WERI-Rb-1 (cell line): ENCODE measurements around the gene PRKAG3.

Experiments
- DNase-seq: peaks from one replicate; pipeline ENCODE4 v3.0.0-alpha.2; 2020
- H3K27ac ChIP-seq: fragments of 250-450 bp; sonication (Bioruptor Pico); 2 replicates; pipeline ENCODE4 v1.5.1; 2020; ENCODE audit warnings: mild to moderate bottlenecking, moderate library complexity
- H3K27me3 ChIP-seq: fragments of 250-450 bp; sonication (Bioruptor Pico); 2 replicates; pipeline ENCODE4 v1.5.1; 2021; ENCODE audit warnings: mild to moderate bottlenecking, low read depth, moderate library complexity; ENCODE audit not compliant: insufficient read depth, severe bottlenecking
- H3K36me3 ChIP-seq: fragments of 250-450 bp; sonication (Bioruptor Pico); 2 replicates; pipeline ENCODE4 v1.5.1; 2020; ENCODE audit warnings: mild to moderate bottlenecking, moderate library complexity
- H3K4me3 ChIP-seq: 2 replicates; pipeline ENCODE4 v1.5.1; 2011; ENCODE audit warnings: low read depth, mild to moderate bottlenecking, control low read depth, low read length
- H3K9me3 ChIP-seq: fragments of 250-450 bp; sonication (Bioruptor Pico); 2 replicates; pipeline ENCODE4 v1.5.1; 2021; ENCODE audit warnings: mild to moderate bottlenecking, moderate library complexity; ENCODE audit not compliant: severe bottlenecking
- CTCF ChIP-seq: IDR thresholded peaks from 2 replicates; pipeline ENCODE4 v1.5.1; 2011; ENCODE audit warnings: low read depth, mild to moderate bottlenecking, control low read depth, inconsistent platforms, low read length

PRKAG3 gene

DNA sequence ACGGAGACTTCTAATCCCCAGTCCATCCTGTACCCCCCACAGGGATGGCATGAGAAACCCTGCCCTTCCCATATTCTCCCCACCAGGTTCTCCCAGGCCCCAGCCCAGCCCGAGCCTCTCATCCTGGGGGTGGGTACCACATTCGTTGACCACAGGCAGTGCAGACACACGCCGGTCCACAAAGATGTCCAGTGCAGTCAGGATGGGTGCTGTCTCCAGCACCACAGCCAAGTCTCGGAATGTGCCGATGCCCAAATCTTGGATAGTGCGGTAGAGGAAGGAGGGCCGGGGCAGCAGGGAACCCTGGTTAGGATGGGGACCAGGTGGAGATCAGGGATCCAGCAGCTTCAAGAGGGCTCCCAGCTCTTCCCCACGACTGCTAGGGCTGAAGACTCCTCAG, 4.8 kb downstream of the PRKAG3 start:
- Histone ChIP-seq H3K27ac (no peak overlapping the region), H3K9me3 (no peaks in the 10 kb centered on the region), H3K4me3 (no peak overlapping the region), H3K27me3 (no peaks in the 10 kb centered on the region), H3K36me3 (no peaks in the 10 kb centered on the region)
- DNase-seq = no peak
- TF ChIP-seq CTCF = no peak

DNA sequence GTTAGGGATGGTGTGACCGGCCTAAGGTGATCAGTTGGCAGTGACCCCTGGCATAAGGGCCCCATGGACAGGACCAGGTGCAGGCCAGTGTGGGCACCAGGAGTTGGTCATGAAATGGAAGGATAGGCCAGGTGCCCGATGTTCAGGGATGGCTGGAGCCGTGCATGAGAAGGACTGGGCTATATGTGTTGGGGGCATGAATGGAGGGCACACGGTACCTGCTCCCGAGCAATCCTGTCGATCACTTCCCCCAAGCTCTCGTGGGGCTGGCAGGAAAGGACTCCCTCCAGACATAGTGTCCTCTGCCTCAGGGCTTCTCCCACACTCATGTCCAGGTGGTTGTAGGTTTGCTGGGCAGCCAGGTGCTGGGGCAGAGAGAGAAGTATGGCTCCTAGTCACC, 7.6 kb downstream of the PRKAG3 start:
- no peak for TF ChIP-seq CTCF
- H3K9me3 ChIP-seq = no peaks in the 10 kb centered on the region
- no peaks in the 10 kb centered on the region for H3K36me3 ChIP-seq
- H3K27ac ChIP-seq = no peak overlapping the region
- no peaks in the 10 kb centered on the region for H3K27me3 ChIP-seq
- H3K4me3 ChIP-seq = no peak overlapping the region
- DNase-seq = no peak

DNA sequence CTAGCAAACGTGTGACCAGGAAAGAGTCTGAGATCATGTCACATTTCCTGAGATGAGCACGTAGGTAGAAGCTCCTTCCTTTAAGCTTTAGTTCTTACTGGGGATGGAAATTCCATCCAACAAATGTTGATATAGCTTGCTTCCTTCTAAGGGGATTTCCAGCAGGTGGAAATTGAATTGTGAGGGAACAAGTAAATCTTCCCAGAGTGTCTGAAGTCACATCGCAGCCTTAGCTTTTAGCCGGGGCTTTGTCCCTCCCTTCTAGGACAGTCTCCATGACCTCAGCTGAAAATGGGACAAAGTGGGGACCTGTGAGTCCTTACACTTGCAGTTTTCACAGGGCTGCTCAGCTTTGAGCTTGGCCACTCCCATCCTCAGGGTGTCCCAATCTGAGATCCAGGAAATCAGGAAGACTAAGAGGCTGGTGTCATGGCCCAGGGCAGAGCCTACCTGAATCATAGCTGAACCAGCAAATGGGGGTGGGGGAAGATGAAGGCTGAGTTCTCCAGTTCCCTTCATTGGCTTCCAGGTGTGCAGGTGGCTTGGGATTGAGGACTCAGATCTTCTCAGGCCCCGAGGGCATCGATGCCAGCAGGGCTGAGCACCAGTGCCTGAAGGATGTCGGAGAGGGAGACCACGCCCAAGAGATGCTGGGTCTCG, 8.3 kb downstream of the PRKAG3 start:
- H3K27me3 ChIP-seq = no peaks in the 10 kb centered on the region
- no peaks in the 10 kb centered on the region for H3K9me3 ChIP-seq
- DNase-seq = no peak
- no peak for TF ChIP-seq CTCF
- peak overlapping the region; percentile 74 for H3K27ac ChIP-seq
- H3K4me3 ChIP-seq = no peak overlapping the region
- no peaks in the 10 kb centered on the region for H3K36me3 ChIP-seq

GRCh38 chr2:218822622-218823021, 9.0 kb downstream of the PRKAG3 start:
- peak; percentile 83 for DNase-seq
- Histone ChIP-seq H3K4me3 (no peak overlapping the region), H3K27me3 (no peaks in the 10 kb centered on the region), H3K9me3 (no peaks in the 10 kb centered on the region), H3K36me3 (no peaks in the 10 kb centered on the region), H3K27ac (peak overlapping the region; percentile 74)
- TF ChIP-seq CTCF = no peak

DNA sequence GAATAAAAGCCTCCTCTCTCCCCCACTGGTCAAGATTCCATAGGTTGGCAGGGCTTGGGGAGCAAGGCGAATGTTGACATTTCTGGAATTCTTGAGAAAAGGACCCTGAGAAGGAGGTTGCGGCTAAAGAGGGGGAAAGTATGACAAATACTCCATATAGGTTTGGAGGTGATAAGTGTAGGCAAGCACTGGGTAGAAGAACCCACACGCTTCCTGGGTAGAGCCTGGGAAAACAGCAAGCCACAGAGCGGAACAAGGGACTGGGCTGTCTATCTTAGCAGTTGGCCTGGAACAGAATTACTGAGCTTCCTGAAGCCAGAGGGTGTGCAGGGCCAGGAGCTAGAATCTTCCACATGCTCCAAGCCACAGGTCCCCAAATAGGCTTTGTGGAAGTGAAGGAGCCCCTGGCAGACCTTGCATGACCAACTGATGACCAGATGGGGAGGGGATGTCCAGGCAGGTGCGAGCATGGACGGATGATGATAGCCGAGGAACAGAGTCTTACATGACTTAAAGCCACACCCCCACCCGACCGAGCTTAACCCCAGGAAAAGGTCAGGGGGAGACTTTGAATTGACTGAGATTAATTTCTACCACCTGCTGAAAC, 9.9 kb downstream of the PRKAG3 start:
- DNase-seq = peak; percentile 72
- no peak for TF ChIP-seq CTCF
- H3K27ac ChIP-seq = peak overlapping the region; percentile 74

More for the DNA sequence above, 9.9 kb downstream of the PRKAG3 start:
- no peaks in the 10 kb centered on the region for H3K9me3 ChIP-seq
- H3K36me3 ChIP-seq = no peaks in the 10 kb centered on the region
- H3K27me3 ChIP-seq = no peaks in the 10 kb centered on the region
- no peak overlapping the region for H3K4me3 ChIP-seq
